Stimulated activated CD4-positive, alpha-beta T cell treated with anti-CD3 and anti-CD28 coated beads, Interleukin-15, amount 100 ng/mL, for 24 hours (primary cell): Measurements from ENCODE around the gene C2CD4A.

Experiments
- DNase-seq: peaks from one replicate; pipeline ENCODE4 v3.0.0-alpha.2; 2020

The C2CD4A gene

DNA sequence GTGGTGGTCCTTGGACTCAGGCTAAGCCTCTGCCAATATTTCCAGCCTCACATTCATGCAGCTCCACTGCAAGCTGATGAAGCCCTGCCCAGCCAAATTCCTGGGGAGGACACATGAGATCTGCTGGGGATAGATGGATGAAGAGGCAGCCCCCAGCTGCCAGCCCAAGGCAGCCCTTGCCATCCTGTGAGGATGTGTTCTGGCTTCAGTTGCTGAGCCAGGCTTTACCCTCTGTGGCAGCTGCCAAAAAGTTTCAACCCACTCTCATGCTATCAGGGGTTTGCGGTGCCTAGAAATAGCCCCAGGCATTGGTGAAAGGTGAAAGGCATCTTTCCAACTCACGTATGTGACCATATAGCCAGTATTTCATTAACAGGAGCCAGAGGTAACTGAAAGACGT is 37.6 kb downstream of the C2CD4A start:
- no peak for DNase-seq

GRCh38 chr15:62104846-62105245 is 38.1 kb downstream of the C2CD4A start:
- no peak for DNase-seq

DNA sequence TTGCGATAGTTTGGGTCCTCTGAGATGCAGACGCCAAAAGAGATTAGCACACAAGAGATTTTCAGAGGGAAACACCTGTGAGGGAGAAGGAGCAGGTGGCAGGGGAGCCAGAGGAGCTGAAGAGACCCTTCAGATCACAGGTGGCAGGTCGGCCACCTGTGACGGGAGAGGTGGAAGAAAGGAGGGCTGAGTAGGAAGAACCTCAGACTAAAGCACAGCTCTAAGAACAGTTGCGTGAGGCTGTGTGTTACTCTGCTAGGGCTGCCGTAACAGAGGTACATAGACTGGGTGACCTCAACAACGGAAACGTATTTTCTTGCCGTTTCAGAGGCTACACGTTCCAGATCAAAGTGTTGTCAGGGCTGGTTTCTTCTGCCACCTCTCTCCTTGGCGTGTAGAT is 38.5 kb downstream of the C2CD4A start:
- no peak for DNase-seq

- no peak for DNase-seq
Measured at GRCh38 chr15:62106096-62106495, 39.3 kb downstream of the C2CD4A start.

DNA sequence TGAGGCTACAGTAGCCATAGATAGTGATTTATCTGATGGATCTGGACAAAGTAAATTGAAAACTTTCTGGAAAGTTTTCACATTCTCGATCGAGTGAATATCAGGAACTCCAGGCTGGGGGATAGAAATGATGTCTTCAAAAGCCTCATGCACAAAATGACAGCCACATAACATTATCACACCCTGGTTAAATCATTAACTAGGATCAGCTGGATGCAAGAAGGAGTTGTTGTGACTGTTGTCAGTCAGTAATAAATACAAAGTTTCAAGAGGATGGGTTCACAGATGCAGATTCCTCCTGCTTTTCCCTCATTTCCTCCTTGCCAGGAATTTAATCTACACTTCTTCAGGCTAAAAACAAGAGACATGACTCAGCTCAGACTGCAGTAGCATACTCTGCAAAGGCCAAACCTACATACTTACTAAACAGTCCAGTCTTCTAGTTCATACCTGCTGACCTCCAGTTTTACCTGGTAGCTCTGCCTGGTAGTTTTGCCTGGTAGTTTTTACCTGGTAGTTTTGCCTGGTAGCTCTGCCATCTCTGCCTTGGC is 40.9 kb downstream of the C2CD4A start:
- DNase-seq: no peak

DNA sequence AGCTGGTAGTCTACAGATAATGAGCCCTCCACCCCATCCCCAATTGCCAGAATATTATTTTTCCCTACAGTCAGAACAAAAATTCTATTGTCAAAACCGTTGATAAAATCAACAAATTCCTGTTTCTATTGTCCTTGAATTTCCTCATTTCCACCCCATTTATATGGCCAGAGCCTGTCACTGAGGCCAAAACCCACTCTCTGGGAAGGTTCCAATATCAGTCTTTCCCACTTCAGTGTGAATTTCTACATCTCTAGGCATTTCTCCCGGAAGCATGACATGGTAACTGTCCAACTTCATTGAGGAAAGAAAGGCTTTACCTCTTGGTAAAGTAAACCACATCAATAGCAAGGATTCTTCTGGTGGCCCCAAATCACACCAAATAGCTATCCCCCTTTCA is 41.6 kb downstream of the C2CD4A start:
- no peak for DNase-seq

DNA sequence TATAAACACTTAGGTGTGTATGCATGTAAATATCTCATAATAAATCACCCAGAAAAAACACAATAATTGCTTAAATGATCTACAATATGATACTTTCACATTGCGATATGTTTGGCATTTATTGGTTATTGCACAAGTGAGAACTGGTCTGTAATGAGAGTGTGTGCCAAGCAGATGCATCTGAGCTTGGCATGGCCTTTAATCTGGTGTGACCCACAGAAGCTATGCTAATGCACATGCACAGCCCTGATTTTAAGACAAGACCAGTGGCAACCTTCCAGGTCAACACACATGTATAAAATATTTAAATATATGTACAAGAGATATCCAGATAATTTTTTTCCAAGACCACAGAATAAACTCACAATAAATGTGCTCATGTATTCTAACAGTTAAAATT is 42.7 kb downstream of the C2CD4A start:
- DNase-seq: no peak

- no peak for DNase-seq
Measured at GRCh38 chr15:62109982-62110851, 43.4 kb downstream of the C2CD4A start.

DNA sequence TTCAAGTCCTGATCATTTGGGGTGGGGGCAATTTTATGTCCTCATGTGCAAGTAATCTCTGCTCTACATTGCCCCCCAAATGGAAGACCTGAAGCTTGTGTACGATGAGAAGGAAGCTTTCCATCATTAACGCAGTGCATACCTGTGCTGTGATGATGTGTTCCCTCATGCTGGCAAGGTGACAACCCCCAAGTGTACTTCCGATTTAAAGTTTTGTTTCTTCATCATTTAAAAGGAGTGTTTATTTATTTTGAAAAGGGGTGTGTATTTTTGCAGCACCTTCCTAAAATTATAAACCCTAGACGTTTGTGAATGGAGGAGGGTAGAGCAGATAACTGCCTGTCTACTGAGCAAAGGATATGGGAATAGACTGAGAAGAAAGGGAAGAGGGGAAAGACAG is 45.3 kb downstream of the C2CD4A start:
- DNase-seq: no peak

DNA sequence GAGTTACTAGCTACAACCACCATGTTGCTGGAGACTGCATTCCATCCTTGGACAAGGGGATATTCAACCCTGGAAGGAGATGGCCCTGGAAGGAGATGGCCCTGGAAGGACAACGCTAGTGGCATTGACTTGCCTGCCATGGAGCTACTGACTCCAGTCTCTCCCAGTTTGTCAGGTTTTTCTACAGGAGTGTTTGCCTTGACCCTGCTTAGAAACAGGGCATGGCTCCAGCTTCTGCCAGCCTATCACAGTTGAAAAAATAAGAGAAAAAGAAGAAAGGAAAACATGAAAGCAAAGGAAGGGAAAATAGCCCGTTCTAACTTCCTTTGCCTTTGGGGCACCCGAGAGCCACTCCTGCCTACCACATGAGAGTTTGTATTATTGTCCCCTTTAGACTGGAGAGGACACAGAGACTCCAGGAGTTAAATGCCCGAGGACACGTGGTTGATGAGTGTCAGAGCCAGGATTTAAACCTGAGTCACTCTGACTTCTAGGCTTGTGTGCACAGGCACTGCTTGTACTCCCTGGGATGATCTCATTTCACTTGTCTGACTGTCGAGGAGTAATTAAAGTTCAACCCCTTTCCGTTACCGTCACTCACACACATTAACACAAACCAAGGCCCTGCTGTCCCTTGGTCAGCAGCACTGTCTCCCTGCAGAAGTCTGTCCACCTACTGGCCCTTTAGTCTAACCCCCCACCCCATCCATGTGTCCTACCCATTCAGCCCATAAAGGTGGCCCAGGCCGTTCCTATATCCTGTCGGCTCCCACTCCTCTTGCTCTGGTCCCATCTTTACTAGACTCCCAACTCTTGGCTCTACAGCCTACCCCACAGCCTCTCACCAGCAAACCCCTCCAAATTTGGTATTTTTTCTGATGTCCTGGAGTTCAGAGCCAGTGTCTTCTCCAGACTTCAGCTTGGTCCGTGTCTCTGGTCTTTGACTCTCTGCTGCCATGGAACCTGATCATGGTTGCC is 46.1 kb downstream of the C2CD4A start:
- DNase-seq: no peak

DNA sequence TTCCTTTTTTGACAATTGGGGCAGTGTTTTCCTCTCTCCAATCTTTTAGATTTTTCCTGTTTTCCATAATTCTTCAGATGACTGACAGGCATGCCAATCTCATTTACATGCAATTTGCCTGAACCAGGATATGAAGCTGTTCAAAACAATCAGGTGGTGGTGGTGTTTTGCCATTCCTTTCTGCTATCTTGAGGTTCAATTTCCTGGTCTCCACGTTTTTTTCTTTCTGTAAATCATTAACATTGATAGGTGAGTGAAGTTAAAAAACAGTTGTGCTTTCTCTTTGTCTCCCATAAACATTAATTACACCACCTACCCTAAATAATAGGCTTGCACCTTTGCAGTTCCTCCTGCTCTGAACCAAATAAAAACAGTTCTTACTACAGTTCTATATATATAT is 49.1 kb downstream of the C2CD4A start:
- DNase-seq: no peak

GRCh38 chr15:62118520-62119226 is 51.9 kb downstream of the C2CD4A start:
- no peak for DNase-seq

DNA sequence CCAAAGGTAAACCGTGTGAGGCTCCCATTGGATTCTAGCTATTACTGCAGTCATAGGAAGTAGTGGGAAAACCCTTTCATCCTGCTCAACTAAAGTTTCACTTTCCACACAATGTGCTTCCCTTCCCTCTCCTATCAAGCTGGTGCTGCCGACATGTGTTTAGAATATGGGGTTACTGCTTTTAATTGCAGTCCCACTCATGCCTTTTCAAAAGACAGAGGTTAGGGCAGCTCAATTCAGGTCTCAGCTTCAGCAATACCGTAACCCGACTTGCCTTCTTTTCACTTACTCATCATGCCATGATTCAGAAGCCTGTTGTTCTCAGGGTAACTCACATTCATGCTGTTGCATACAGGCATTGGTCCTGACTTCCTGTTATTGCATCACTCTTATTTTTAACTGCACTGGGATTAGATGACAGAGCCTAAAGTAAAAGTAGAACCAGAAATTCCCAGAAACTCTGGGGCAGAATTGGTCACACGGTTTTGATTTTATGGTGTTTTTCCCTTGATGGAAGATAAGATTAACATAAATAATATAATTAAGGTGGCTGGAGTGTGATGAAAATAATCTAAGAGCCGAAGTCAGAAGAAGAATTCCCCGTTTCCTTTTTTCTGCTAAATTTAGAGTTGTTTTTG is 52.6 kb downstream of the C2CD4A start:
- peak; percentile 27 for DNase-seq

GRCh38 chr15:62119874-62120273 is 53.1 kb downstream of the C2CD4A start:
- no peak for DNase-seq
